OCI-LY1 (cell line): ENCODE measurements around the gene PIGW.

Source experiments
- H2AFZ ChIP-seq: fragments of 200-600 bp; sonication (generic), shearing (Covaris generic); 2 replicates; pipeline ENCODE4 v1.6.0; 2014; ENCODE audit warnings: antibody characterized with exemption, mild to moderate bottlenecking, low read length
- H3F3A ChIP-seq: fragments of 200-600 bp; sonication (generic), shearing (Covaris generic); 2 replicates; pipeline ENCODE4 v1.6.0; 2014; ENCODE audit warnings: mild to moderate bottlenecking, antibody characterized with exemption, low read length, moderate library complexity; ENCODE audit not compliant: insufficient read depth
- H3K27ac ChIP-seq: fragments of 200-600 bp; sonication (generic); 2 replicates; pipeline ENCODE4 v1.5.1; 2014; ENCODE audit warnings: low read length, mixed run types, mild to moderate bottlenecking, low read depth; ENCODE audit not compliant: poor library complexity, severe bottlenecking
- H3K27me3 ChIP-seq: fragments of 200-600 bp; sonication (generic); 2 replicates; pipeline ENCODE4 v1.6.0; 2014; ENCODE audit warnings: antibody characterized with exemption, mild to moderate bottlenecking, low read length, moderate library complexity; ENCODE audit not compliant: insufficient read depth
- H3K36me3 ChIP-seq: fragments of 200-600 bp; sonication (generic); 2 replicates; pipeline ENCODE4 v1.6.1; 2014; ENCODE audit warnings: mild to moderate bottlenecking, antibody characterized with exemption, low read length, moderate library complexity, mixed read lengths; ENCODE audit not compliant: insufficient read depth
- H3K4me1 ChIP-seq: fragments of 200-600 bp; sonication (generic); 2 replicates; pipeline ENCODE4 v1.5.1; 2014; ENCODE audit warnings: mild to moderate bottlenecking, low read length, moderate library complexity; ENCODE audit not compliant: insufficient read depth, severe bottlenecking
- H3K4me2 ChIP-seq: fragments of 200-600 bp; sonication (generic), shearing (Covaris generic); 2 replicates; pipeline ENCODE4 v1.6.1; 2014; ENCODE audit warnings: low read length
- H3K4me3 ChIP-seq: fragments of 200-600 bp; sonication (generic); 2 replicates; pipeline ENCODE4 v1.5.1; 2014; ENCODE audit warnings: low read length, low read depth, mild to moderate bottlenecking, mixed read lengths; ENCODE audit not compliant: poor library complexity, severe bottlenecking
- H3K79me2 ChIP-seq: fragments of 200-600 bp; shearing (Covaris generic); 2 replicates; pipeline ENCODE4 v1.6.1; 2016; ENCODE audit warnings: mixed run types, low read length, mixed read lengths; ENCODE audit not compliant: insufficient read depth
- H3K9ac ChIP-seq: fragments of 200-600 bp; sonication (generic), shearing (Covaris generic); 2 replicates; pipeline ENCODE4 v1.6.1; 2014; ENCODE audit warnings: mild to moderate bottlenecking, low read length, mixed read lengths
- H3K9me2 ChIP-seq: fragments of 200-600 bp; sonication (generic), shearing (Covaris generic); 2 replicates; pipeline ENCODE4 v1.6.1; 2014; ENCODE audit warnings: low read depth, mild to moderate bottlenecking, low read length, mixed read lengths
- H3K9me3 ChIP-seq: fragments of 200-600 bp; shearing (Covaris generic); 2 replicates; pipeline ENCODE4 v1.6.1; 2014; ENCODE audit warnings: low read length, mixed read lengths
- H4K20me1 ChIP-seq: fragments of 200-600 bp; sonication (generic), shearing (Covaris generic); 2 replicates; pipeline ENCODE4 v1.6.0; 2016; ENCODE audit warnings: mild to moderate bottlenecking, low read length; ENCODE audit not compliant: insufficient read depth
- EZH2 ChIP-seq: fragments of 200-600 bp; sonication (generic), shearing (Covaris generic); IDR thresholded peaks from 2 replicates; pipeline ENCODE4 v1.8.0; 2017; ENCODE audit warnings: borderline replicate concordance, mixed run types, mild to moderate bottlenecking, antibody characterized with exemption, low read length, moderate library complexity, mixed read lengths
- TF ChIP-seq, protein P1 (sequence below): fragments of 200-600 bp; sonication (generic), shearing (Covaris generic); IDR thresholded peaks from 2 replicates; pipeline ENCODE4 v1.5.1; 2017; ENCODE audit warnings: mild to moderate bottlenecking, antibody characterized with exemption, low read length, moderate library complexity, mixed read lengths

PIGW gene

DNA sequence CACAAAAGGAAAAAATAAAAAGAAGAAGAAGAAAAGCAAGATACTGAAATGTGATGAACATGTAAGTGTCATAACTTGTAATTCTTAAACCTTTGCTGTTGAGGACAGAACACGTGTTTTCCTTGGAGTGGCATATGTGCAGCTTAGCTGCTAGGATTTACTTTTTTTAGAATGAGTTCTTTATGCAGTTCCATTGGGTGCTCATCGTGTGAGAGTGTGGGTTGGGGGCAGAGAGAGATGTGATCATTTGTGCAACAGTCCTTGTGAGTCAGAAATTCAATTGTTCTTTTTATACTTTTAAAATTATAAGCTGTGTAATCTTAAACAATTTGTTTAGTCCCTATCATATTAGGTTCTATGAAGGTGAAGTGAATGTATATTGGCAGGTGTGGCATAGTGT is 51.4 kb downstream of the PIGW start:
- H3K36me3 ChIP-seq, result peaks cover 82% of the 10 kb centered on the region

More for the DNA sequence above, 51.4 kb downstream of the PIGW start:
- H3K9ac ChIP-seq, result no peak overlapping the region
- H3K4me1 ChIP-seq, result peaks cover 8% of the 10 kb centered on the region
- no peak overlapping the region for H3K4me2 ChIP-seq
- H3K79me2 ChIP-seq, result no peaks in the 10 kb centered on the region
- no peaks in the 10 kb centered on the region for H3K9me3 ChIP-seq
- H3F3A ChIP-seq, result 0 out of 2 replicates have a peak, but pooled peaks cover 4% of the 10 kb centered on the region
- no peaks in the 10 kb centered on the region for H3K9me2 ChIP-seq
- H3K27ac ChIP-seq, result no peak overlapping the region
- TF ChIP-seq EZH2, result no peak
- TF ChIP-seq, protein P1, sequence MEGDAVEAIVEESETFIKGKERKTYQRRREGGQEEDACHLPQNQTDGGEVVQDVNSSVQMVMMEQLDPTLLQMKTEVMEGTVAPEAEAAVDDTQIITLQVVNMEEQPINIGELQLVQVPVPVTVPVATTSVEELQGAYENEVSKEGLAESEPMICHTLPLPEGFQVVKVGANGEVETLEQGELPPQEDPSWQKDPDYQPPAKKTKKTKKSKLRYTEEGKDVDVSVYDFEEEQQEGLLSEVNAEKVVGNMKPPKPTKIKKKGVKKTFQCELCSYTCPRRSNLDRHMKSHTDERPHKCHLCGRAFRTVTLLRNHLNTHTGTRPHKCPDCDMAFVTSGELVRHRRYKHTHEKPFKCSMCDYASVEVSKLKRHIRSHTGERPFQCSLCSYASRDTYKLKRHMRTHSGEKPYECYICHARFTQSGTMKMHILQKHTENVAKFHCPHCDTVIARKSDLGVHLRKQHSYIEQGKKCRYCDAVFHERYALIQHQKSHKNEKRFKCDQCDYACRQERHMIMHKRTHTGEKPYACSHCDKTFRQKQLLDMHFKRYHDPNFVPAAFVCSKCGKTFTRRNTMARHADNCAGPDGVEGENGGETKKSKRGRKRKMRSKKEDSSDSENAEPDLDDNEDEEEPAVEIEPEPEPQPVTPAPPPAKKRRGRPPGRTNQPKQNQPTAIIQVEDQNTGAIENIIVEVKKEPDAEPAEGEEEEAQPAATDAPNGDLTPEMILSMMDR, result no peak
- no peak overlapping the region for H3K4me3 ChIP-seq
- no peaks in the 10 kb centered on the region for H4K20me1 ChIP-seq
- H2AFZ ChIP-seq, result no peak overlapping the region
- H3K27me3 ChIP-seq, result no peaks in the 10 kb centered on the region
